K562 (cell line): ENCODE measurements around the gene DPH6. TPM values are rescaled to one million over a fixed set of nuclear protein-coding genes. Genes with fewer than 3 reads are reported as not detected.

Experiments
- ATAC-seq: fragments of 200-7000 bp; cut with Tn5 transposase; 3 replicates; pipeline ENCODE4 v1.9.1; 2020; ENCODE audit warnings: moderate library complexity
- BruUV-seq: library from RNA; stranded (reverse); fragments of 400-500 nt; replicated peaks from 2 replicates; lab custom pipeline; 2021; lab: Mats Ljungman, UMichigan
- CTCF ChIA-PET: fragments of 300-600 bp; formaldehyde crosslinking; extraction: SDS; loops from one replicate; lab custom pipeline; 2021; ENCODE audit warnings: low intra/inter-chr PET ratio; lab: Yijun Ruan, JAX
- POLR2A ChIA-PET: fragments of 300-600, 350-650 bp; sonication (Branson Sonifier 250); formaldehyde crosslinking; extraction: SDS; loops from one replicate; lab custom pipeline; 2021; ENCODE audit warnings: antibody characterized with exemption, inconsistent platforms; lab: Yijun Ruan, JAX
- DNase-seq, 4 experiments: peaks; one replicate each; pipeline versions ENCODE4 v3.0.0 to v3.0.0-alpha.2; 2011 to 2018; ENCODE audit warnings: low spot score in 3 of 4, mixed read lengths in 3 of 4; ENCODE audit errors: extremely low read depth in 1 of 4
- FAIRE-seq: peaks from 2 replicates; lab custom pipeline; 2011; peaks lifted over from hg19 to GRCh38; lab: Jason Lieb, UNC
- H2AFZ ChIP-seq: 2 replicates; pipeline ENCODE4 v1.6.0; 2011; ENCODE audit warnings: low read depth, low read length, control low read depth, inconsistent platforms
- H3K27ac ChIP-seq: fragments of 200-600 bp; 3 replicates; pipeline ENCODE4 v1.8.0; 2011; ENCODE audit warnings: low read depth, mild to moderate bottlenecking, control low read depth, inconsistent platforms, low read length, moderate library complexity, mixed read lengths; ENCODE audit errors: extremely low read depth
- H3K27me3 ChIP-seq, 2 experiments: fragments of 300-600 bp in 1 of 2; 2 replicates in 1 of 2; 3 replicates in 1 of 2; pipeline versions ENCODE4 v1.6.0 to v1.8.0; 2011; ENCODE audit warnings: inconsistent platforms in 2 of 2, low read length in 2 of 2, mild to moderate bottlenecking in 1 of 2, mixed read lengths in 1 of 2, moderate library complexity in 1 of 2; ENCODE audit not compliant: control insufficient read depth in 2 of 2, insufficient read depth in 2 of 2
- H3K36me3 ChIP-seq: fragments of 300-600 bp; 3 replicates; pipeline ENCODE4 v1.8.0; 2011; ENCODE audit warnings: mild to moderate bottlenecking, low read length, inconsistent platforms; ENCODE audit not compliant: control insufficient read depth, insufficient read depth
- H3K4me1 ChIP-seq, 2 experiments: fragments of 200-600 bp in 1 of 2; replicated peaks in 1 of 2; 2 replicates in 1 of 2; 3 replicates in 1 of 2; pipeline versions ENCODE4 v1.5.1 to v1.8.0; 2011; ENCODE audit warnings: inconsistent platforms in 2 of 2, low read length in 2 of 2, mild to moderate bottlenecking in 1 of 2, mixed read lengths in 1 of 2, moderate library complexity in 1 of 2; ENCODE audit not compliant: control insufficient read depth in 2 of 2, insufficient read depth in 2 of 2
- H3K4me2 ChIP-seq: 2 replicates; pipeline ENCODE4 v1.6.1; 2011; ENCODE audit warnings: low read length, control low read depth, inconsistent platforms, mixed read lengths; ENCODE audit not compliant: insufficient read depth
- H3K4me3 ChIP-seq: fragments of 200-600 bp; sonication (generic), shearing (Covaris generic); 2 replicates; pipeline ENCODE4 v1.5.1; 2016; ENCODE audit warnings: control low read depth, inconsistent platforms
- H3K79me2 ChIP-seq: fragments of 200-600 bp; 3 replicates; pipeline ENCODE4 v1.8.0; 2011; ENCODE audit warnings: low read length, inconsistent platforms; ENCODE audit not compliant: control insufficient read depth, insufficient read depth
- H3K9ac ChIP-seq, 2 experiments: 2 replicates each; pipeline versions ENCODE4 v1.6.0 to v1.6.1; 2011; ENCODE audit warnings: low read depth in 2 of 2, low read length in 2 of 2, control low read depth in 1 of 2, inconsistent platforms in 1 of 2, mild to moderate bottlenecking in 1 of 2, mixed read lengths in 1 of 2; ENCODE audit not compliant: insufficient read depth in 1 of 2
- H3K9me1 ChIP-seq: one replicate; pipeline ENCODE4 v1.6.0; 2011; ENCODE audit warnings: inconsistent platforms, mild to moderate bottlenecking, low read length, moderate library complexity; ENCODE audit not compliant: control insufficient read depth, insufficient read depth
- H3K9me3 ChIP-seq: replicated peaks from 2 replicates; pipeline ENCODE4 v1.5.1; 2011; ENCODE audit warnings: low read depth, low read length, inconsistent platforms; ENCODE audit not compliant: control insufficient read depth, insufficient read depth
- H4K20me1 ChIP-seq: replicated peaks from 2 replicates; pipeline ENCODE4 v1.6.1; 2011; ENCODE audit warnings: low read length, inconsistent platforms, mixed read lengths; ENCODE audit not compliant: control insufficient read depth, insufficient read depth
- HDGF ChIP-seq: fragments of 450-650 bp; IDR thresholded peaks from 2 replicates; pipeline ENCODE4 v1.6.1; 2016
- HIVEP1 ChIP-seq: fragments of 250-450 bp; sonication (Bioruptor Pico); IDR thresholded peaks from 2 replicates; pipeline ENCODE4 v1.4.0; 2020; ENCODE audit warnings: mild to moderate bottlenecking
- PML ChIP-seq: IDR thresholded peaks from 2 replicates; pipeline ENCODE4 v1.6.1; 2012; ENCODE audit warnings: low read length, inconsistent platforms
- ZNF175 ChIP-seq: fragments of 200-800 bp; sonication (Bioruptor generic); IDR thresholded peaks from 2 replicates; pipeline ENCODE4 v1.6.1; 2016; ENCODE audit warnings: low read depth, mild to moderate bottlenecking, missing genetic modification characterization, missing compliant biosample characterization
- in situ Hi-C: fragments of 300-500 bp; cut with MboI; formaldehyde crosslinking; loops from 4 replicates; pipeline ENCODE4 v1.15.0; 2018; ENCODE audit warnings: inconsistent platforms, mixed read lengths
- intact Hi-C: fragments of 100-400 bp; cut with micrococcal nuclease; formaldehyde crosslinking; loops from 2 replicates; pipeline ENCODE4 v1.14.2; 2022
- polyA plus RNA-seq, 8 experiments: library from polyadenylated mRNA; depleted of rRNA in 4 of 8; stranded (reverse) in 5 of 8; unstranded in 3 of 8; fragments of >200 nt; fragmentation: Nextera tagmentation in 2 of 8; fragmentation: Illumina TruSeq in 1 of 8; extraction: Ambion mirVana in 2 of 8; extraction: Trizol in 1 of 8; gene quantifications; 2 replicates each; pipeline versions ENCODE4 v1.2.1 to v1.2.3, GENCODE V29; 2011 to 2014; ENCODE audit warnings: inconsistent platforms in 1 of 8, missing spikeins in 1 of 8
- total RNA-seq, 7 experiments: library from RNA; depleted of rRNA in 6 of 7; stranded (reverse); fragments of >200 nt in 6 of 7; fragmentation: Illumina TruSeq in 2 of 7; extraction: Trizol in 2 of 7; gene quantifications; 2 replicates each; pipeline versions ENCODE4 v1.2.1 to v1.2.3, GENCODE V29; 2011 to 2021; ENCODE audit warnings: low replicate concordance in 1 of 7
- TF ChIP-seq, protein P1 (sequence below): fragments of 250-450 bp; sonication (Bioruptor Pico); IDR thresholded peaks from 2 replicates; pipeline ENCODE4 v1.5.0; 2021; ENCODE audit warnings: mild to moderate bottlenecking, moderate library complexity
- TF ChIP-seq, protein P2 (sequence below): sonication (generic); formaldehyde crosslinking; IDR thresholded peaks from 2 replicates; pipeline ENCODE4 v1.8.0; 2023; ENCODE audit warnings: missing genetic modification reagents, mild to moderate bottlenecking, borderline replicate concordance

Gene DPH6
- total and polyA plus RNA-seq, 9 of the 15 experiments (the other 6 are each of a cell fraction or from before 2014, with no cell fraction given) = 10.1 to 69.1 (median 18.8) TPM

DNA sequence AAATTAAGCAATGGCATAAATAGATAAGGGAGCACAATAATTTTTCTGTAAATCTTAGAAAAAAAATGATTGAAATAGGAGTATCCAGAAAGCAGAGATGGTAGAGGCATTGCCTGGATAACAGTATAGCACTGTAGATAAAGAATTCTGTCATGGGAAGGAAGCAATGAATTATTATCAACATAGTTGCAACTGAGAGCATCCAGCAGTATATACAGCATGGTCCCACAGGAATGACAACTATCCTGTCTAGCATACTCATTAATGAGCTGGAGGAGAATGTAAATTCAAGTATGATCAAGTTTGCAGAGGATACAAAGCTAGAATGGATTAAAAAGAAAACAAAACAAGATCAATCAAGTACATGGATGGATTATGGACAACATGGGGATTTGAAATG, 90.8 kb downstream of the DPH6 start:
- FAIRE-seq = no peak
- H3K79me2 ChIP-seq = no peaks in the 10 kb centered on the region
- H3K36me3 ChIP-seq = no peaks in the 10 kb centered on the region
- H4K20me1 ChIP-seq = no peaks in the 10 kb centered on the region
- no peak overlapping the region for H3K4me2 ChIP-seq
- H3K4me3 ChIP-seq = no peak overlapping the region
- H3K9me3 ChIP-seq = no peaks in the 10 kb centered on the region
- no peak overlapping the region for H2AFZ ChIP-seq
- TF ChIP-seq ZNF175 (CRISPR knock-in tag) (no peak), HDGF (no peak), PML (no peak), HIVEP1 (CRISPR knock-in tag) (no peak)
- TF ChIP-seq, protein P1, sequence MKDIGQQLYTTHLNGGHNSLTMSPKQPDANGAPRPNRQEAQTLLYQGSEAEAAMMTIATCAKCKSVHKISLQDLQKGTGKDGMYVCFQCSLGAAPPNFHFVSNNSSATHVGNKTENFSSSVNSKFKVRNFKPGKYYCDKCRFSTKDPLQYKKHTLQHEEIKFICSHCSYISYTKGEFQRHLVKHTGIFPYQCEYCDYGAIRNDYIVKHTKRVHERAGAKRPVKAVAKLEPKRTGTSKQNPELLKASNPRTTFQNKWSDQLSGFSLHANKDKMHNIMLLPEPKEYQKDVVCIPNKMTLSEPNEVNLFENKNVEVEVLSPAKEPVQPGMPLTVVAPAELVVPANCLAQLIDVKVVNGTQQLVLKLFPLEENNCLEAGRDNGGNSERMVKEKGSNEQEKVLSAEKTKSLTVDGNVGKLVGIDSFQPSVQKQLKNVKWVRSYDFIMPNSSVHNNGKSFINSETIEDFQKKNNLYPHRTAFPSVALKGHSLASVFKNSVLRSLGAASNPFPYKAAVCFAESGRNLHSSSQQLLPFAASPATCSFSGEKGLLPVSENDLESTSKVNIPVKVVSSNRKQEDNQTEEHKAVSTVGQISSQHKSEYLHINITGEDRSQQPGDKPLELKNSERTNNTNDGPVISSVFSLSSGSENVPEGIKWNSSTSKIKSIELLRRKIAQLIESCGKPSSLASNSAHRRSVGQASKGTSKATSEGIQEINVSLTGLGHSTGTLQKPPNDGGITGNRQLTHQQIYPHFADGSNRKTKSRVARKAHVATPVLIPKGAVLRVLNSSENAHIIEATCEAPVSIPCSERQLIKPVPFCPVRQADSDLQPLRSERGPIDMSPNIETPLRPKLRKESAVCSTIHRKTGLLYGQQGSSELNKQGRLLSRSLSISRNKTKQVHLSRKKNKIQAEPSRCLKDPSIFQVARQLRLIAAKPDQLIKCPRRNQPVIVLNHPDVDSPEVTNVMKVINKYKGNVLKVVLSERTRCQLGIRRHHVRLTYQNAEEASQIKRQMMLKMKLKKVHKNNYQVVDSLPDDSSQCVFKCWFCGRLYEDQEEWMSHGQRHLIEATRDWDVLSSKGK (CRISPR knock-in tag) = no peak
- TF ChIP-seq, protein P2, sequence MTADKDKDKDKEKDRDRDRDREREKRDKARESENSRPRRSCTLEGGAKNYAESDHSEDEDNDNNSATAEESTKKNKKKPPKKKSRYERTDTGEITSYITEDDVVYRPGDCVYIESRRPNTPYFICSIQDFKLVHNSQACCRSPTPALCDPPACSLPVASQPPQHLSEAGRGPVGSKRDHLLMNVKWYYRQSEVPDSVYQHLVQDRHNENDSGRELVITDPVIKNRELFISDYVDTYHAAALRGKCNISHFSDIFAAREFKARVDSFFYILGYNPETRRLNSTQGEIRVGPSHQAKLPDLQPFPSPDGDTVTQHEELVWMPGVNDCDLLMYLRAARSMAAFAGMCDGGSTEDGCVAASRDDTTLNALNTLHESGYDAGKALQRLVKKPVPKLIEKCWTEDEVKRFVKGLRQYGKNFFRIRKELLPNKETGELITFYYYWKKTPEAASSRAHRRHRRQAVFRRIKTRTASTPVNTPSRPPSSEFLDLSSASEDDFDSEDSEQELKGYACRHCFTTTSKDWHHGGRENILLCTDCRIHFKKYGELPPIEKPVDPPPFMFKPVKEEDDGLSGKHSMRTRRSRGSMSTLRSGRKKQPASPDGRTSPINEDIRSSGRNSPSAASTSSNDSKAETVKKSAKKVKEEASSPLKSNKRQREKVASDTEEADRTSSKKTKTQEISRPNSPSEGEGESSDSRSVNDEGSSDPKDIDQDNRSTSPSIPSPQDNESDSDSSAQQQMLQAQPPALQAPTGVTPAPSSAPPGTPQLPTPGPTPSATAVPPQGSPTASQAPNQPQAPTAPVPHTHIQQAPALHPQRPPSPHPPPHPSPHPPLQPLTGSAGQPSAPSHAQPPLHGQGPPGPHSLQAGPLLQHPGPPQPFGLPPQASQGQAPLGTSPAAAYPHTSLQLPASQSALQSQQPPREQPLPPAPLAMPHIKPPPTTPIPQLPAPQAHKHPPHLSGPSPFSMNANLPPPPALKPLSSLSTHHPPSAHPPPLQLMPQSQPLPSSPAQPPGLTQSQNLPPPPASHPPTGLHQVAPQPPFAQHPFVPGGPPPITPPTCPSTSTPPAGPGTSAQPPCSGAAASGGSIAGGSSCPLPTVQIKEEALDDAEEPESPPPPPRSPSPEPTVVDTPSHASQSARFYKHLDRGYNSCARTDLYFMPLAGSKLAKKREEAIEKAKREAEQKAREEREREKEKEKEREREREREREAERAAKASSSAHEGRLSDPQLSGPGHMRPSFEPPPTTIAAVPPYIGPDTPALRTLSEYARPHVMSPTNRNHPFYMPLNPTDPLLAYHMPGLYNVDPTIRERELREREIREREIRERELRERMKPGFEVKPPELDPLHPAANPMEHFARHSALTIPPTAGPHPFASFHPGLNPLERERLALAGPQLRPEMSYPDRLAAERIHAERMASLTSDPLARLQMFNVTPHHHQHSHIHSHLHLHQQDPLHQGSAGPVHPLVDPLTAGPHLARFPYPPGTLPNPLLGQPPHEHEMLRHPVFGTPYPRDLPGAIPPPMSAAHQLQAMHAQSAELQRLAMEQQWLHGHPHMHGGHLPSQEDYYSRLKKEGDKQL (CRISPR knock-in tag) = no peak
- no peaks in the 10 kb centered on the region for H3K27me3 ChIP-seq
- no peaks in the 10 kb centered on the region for H3K9me1 ChIP-seq
- no TSS peak for BruUV-seq
- no peak overlapping the region for H3K9ac ChIP-seq
- DNase-seq = no peak
- ATAC-seq = no peak
- ChIA-PET CTCF (no interaction called here), POLR2A (no interaction called here)
- in situ Hi-C loops (no loop called here), intact Hi-C loops (loop anchor here (10.0 kb wide), 1 partner anchor 50 kb away; no protein-coding TSS in a partner anchor)
- no peaks in the 10 kb centered on the region for H3K4me1 ChIP-seq
- no peak overlapping the region for H3K27ac ChIP-seq
